Pulmonary artery endothelial cell (primary cell): Measurements from ENCODE around the gene PPP1R3E. TPM values are rescaled to one million over a fixed set of nuclear protein-coding genes. Genes with fewer than 3 reads are reported as not detected.

Source experiments
- DNase-seq: peaks from one replicate; pipeline ENCODE4 v3.0.0-alpha.2; 2011; ENCODE audit warnings: low read depth, low spot score
- total RNA-seq: library from RNA; depleted of rRNA; stranded (reverse); fragments of >200 nt; gene quantifications from 2 replicates; pipeline ENCODE4 v1.2.3, GENCODE V29; 2014

The PPP1R3E gene
- total RNA-seq, 1 donor from 2014 or later: 2.0 TPM

DNA sequence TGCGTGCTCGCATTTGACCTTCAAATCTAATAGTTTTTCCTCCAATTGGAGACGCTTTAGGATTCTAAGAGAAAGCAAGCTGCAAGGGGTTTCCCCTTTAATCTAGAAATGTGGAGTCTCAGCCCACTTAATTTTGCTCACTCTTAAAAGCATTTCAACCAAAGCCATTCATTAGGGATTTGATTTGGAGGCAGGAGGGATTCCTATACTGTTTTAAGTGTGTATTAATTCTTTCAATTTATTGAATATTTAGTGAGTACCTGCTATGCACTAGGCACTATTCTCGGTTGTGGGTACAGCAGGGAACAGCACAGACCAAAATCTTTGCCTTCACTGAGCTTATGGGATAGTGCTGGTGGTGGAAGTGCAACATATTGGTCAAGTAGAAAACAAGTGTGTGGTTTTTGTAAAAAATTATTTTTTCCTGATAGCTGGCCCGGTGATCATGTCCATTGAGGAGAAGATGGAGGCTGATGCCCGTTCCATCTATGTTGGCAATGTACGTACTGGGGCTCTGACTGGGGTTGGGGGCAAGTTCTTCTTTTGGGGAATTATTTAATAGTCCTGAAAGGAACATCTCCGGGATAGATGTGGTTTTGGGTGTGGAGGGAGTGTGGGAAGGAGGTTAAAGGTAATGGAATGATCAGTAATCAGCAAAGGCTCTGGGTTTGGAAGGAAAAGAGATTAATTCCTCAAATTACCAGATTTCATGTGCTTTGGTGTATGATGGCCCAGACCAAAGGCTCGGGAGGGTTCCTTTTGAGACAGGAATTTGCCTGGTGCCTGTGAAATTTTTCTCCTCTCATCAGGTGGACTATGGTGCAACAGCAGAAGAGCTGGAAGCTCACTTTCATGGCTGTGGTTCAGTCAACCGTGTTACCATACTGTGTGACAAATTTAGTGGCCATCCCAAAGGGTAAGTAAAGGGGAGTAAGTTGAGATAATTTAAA is 20.2 kb upstream of the PPP1R3E start:
- DNase-seq: no peak

DNA sequence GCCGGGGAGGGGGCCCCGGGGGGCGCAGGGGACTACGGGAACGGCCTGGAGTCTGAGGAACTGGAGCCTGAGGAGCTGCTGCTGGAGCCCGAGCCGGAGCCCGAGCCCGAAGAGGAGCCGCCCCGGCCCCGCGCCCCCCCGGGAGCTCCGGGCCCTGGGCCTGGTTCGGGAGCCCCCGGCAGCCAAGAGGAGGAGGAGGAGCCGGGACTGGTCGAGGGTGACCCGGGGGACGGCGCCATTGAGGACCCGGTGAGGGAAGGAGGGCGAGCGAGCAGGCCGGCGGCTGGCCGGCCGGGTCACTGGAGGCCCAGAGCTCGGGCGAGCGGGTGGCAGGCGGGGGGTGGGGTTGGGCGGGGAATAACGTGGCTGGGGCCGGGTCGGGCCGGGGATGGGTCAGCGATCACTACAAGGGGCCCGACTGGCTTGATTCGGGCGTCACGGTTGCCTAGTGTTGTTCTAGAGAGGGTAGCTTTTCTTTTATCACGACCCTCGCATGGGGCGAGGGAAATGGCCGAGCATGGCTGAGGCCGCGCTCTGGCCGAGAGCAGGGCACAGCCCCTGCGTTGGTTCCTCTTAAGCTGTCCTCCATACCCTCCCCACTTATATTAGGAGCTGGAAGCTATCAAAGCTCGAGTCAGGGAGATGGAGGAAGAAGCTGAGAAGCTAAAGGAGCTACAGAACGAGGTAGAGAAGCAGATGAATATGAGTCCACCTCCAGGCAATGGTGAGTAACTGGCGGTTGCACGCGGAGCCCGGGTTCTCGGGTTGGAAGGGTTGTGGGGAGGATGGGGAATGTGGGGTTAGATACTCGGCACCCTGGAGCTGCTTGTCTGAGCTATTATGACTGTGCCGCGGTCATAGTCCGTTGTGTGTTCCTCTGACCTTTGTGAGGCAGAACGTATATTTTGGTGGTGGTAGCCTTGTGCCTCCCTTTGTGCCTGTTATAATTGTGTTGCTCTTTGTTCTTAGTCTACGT is 19.2 kb upstream of the PPP1R3E start:
- DNase-seq: no peak

DNA sequence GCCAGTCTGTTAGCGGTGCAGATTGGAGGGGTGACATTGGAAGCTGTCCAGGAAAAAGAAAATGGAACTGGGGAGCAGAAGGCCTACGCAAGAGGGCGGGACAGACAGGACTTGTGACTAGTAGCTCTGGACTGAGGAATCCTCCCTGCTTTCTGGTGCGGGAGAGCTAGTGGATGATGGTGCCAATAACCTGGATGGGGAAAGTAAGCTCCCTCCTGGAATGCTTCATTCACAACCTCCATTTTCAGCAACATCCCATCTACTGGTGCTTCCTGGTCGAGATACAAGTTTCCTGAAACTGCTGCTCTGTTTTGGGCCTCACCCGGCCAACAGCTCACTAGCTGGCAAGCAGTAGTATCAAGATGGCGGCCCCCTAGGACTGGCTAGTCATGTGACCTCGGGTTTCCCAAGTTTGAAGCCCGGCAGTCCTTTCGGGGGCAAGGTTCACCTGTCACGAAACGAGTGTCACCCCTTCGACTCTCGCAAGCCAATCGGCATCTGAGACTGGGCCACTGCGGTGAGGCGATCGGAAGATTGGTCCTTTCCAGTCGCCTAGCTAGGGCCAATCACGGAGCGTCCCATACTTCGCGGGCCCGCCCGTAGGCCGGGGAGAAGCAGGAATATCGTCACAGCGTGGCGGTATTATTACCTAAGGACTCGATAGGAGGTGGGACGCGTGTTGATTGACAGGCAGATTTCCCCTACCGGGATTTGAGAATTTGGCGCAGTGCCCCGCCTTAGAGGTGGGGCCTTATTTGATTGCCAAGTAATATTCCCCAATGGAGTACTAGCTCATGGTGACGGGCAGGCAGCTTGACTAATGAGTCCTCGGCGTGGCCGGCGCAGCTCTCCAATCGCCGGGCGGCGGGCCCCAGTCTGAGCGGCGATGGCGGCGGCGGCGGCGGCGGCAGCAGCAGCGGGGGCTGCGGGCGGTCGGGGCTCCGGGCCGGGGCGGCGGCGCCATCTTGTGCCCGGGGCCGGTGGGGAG is 18.2 kb upstream of the PPP1R3E start, which contains the start of gene PABPN1:
TSS of gene PABPN1 (plus strand) at position 874 of the 988 bp plus-strand sequence. CDS start at position 887, 13 bp downstream.
- DNase-seq: peak; percentile 100

DNA sequence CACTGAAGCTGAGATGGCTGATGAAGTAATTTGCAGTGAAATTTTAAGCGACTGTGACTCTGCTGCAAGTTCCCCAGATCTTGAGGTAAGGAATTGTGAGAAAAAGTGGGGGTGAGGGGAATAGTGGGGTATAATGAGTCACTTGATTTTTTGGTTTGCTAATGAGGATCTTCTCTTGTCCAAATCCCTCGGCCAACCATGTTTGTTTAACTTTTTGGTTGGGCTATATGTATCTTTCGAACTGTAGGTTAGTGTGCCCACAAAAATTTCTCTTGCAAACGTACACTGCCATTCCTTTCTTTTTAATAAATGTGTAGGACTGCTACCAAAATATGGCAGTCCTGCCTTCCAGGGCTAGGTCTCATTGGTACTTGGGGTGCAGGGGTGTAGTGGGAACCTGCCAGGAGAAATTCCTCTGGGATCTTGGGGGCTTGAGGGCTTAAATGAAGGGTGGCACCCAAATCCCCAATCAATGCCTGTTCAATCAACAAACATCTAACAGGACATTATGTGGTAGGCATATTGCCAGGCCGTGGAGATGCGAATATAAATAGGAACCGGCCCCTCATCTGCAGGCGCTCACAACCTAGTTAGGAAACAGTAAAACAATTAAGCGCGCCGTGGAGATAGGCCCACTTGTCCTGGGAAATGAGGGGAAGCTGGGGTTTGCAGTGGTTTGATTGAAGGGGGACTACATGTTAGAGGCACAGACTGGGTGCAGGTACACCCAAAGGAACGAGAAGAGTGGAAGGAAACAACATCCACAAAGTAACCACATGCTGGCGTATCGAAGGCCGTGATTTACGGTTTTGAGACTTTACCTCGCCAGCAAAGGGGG is 17.3 kb upstream of the PPP1R3E start:
- DNase-seq: no peak

DNA sequence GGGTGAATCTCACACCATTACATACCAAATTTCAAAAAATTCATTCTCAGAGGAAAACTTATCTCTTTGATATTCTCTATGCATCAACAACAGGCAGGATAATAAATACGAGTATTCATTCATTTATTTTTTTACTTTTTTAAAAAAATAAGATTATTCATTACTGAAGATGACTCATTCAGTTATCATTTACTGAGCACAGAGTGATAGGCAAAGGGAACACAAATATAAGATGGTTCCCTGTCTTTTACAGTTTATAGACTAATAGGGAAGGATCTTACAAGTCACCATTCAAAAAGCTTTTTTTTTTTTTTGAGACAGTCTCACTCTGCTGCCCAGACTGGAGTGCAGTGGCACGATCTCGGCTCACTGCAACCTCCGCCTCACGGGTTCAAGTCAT is 13.6 kb upstream of the PPP1R3E start:
- no peak for DNase-seq

DNA sequence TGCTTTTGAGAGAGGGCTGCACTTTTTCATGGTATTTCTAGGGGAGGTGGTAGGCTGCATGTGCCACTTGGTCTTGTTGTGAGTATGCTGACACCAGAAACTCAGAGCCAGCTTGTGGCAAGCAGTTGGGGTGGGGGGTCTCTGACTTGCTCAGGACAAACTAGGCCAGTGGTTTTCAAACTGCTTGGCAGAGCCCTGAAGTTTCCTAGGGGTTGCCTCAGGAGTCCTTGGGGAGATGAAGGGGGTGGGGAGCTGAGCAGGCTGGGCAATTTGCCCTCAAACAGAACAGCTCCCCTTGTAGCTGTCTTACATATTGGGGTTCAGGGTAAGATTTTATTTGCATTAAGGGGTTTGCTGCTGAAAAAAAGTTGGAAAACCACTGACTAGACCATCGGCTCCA is 7.9 kb upstream of the PPP1R3E start:
- no peak for DNase-seq

DNA sequence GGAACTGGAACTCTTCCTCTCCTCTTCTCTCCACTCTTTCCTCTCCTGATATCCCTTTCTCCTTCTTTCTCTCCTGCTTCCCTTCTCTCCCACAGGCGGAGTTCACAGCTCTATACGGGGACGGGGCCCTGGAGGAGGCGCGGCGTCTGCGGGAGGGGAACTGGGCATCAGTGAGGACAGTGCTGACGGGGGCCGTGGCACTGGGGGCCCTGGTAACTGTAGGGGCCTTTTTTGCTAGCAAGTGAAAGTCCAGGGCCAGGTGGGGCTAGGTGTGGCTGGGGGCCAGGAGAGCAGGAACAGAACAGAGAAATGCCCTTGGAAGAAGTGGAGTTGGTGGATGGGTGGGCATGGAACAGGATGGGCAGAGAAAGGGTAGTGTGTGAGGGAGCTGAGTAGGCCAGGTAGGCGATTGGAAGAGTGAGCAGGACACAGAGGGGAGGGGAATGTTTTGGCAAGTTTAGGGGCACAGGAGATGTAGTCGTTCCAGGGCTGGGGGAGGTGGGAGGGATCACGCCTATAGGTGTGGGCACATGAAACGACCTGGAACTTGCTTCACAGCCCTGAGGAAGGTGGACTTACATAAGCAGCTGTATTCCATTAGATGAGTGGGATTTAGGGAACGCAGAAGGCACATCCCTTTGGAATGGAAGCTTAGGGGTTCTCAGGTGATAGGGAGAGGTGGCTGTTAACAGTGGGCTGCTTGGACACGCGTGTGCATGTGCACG is 6.2 kb upstream of the PPP1R3E start:
- DNase-seq: no peak

DNA sequence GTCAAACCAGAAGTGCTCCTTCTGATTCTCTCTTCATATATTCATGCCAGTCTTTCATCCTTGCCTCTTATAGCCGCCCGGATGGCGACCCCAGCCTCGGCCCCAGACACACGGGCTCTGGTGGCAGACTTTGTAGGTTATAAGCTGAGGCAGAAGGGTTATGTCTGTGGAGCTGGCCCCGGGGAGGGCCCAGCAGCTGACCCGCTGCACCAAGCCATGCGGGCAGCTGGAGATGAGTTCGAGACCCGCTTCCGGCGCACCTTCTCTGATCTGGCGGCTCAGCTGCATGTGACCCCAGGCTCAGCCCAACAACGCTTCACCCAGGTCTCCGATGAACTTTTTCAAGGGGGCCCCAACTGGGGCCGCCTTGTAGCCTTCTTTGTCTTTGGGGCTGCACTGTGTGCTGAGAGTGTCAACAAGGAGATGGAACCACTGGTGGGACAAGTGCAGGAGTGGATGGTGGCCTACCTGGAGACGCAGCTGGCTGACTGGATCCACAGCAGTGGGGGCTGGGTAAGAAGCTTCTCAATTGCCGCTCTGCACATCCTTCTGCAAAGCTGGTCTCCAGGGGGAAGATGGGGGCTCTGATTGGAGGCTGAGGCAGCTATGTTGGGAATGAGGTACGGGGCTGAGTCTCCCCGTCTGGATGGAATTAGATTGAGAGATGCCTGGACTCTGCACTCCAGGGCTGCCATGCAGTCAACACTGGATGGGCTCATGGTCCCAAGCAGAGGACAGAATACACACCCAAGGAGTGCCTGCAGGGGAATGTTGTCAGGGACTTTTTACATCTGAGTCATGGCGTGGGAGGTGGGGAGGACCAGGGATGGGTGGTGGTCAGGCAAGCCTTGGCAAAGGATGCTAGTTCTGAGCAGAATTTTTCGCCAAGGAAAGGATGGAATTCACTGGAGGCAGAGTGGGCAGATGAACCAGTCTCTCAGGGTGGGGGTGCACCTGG is 5.3 kb upstream of the PPP1R3E start:
- DNase-seq: no peak

DNA sequence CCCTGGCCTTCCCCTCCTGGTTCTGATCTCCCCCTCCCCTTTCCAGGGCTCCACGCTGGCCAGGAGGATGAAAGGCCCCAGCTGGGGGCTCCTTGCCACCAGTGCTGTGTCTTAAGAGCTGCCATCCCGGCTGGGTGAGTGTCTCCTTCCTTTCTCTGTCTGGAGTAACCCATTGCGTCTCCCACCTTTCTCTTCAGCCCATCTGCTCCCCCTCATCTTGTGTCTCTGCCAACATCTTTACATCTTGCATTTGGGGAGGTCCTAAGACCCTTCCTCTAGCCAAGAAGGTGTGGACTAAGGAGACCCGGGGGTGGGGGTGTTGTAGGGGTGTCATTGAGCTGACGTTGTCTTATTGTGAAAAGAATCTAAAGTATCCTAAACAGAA is 4.5 kb upstream of the PPP1R3E start:
- DNase-seq: no peak

DNA sequence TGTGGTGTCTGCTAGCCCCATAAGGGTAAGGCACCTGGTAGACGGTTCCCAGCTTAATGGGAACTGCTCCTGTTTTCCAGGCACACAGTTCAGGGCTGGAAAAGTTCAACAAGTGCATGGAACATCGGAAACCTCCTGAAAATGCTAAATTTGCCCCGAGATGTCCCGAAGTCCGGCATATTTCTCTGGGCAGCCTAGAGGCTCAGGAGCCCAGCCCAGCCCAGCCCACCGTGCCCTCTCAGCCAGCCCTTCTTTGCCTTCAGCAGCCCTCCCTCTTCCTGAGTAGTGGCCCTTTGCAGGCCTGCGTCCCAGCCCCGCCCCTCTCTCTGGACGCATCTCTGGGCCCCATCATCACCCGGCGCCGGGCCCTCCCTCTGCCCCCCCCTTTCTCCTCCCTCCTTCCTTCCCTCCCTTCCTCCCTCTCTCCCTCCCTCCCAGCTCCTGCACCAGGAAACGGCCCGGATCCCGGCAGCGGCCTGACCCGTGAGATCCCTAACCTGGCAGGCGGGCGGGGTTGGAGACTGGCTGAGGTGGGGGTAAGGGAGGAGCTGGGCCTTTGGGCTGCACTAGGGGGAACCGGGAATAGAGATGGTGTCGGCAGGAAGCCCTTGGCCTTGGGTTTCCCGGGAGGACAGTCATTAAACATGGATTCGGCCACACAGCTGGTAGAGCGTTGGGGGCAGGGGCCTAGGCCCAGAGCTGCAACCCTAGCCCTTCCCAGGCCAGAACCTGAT is 3.9 kb upstream of the PPP1R3E start, which contains the start of gene BCL2L2:
TSS of gene BCL2L2 (plus strand) at position 422 of the 734 bp plus-strand sequence. CDS start 935 bp downstream, outside the sequence.
- DNase-seq: peak; percentile 72

DNA sequence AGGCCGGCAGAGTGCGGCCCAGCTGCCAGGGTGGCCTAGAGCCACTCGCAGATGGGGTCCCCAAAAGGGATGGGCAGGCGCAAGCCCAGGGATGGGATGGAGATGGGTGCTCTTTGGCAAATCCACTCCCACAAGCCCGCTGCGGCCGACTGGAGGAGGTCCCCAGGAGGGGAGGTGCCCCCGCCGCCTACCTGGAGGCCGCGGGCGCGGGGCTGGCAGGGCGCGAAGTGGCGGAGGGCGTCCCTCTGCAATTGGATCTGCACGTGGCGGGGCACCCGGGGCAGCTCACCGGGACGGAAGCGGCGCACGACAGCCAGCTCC is 730 bp downstream of the PPP1R3E start:
- no peak for DNase-seq

DNA sequence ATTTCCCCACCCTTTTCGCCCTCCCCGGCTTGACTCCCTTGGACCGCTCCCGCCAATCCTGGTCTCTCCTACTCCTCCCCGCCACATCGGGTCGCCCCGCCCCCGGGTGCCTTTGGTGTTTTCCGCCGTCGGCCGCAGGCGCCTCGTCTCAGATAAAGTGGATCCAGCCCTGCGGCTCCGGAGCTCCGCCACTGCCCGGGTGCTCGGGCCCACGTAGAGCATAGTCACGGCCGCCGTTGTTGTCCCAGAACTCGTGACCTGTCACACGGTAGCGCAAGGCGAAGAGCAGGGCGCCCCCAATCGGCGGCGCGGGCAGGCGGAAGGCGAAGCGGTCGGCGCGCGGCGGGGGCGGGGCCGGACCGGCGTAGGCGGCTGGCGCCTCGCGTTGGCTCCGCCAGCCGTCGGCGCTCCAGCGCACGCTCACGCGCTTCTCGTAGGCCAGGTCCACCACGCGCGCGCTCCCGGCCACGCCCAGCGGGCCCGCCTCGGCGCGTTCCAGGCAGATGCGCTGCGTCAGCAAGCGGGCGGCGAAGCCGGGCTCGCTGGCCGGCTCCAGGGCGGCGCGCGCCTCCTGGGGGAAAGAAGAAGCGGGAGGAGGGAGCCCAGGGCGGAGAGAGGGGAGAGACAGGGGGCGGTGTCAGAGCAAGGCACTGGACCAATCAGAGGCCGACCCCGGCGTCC is 1.2 kb downstream of the PPP1R3E start:
- peak; percentile 92 for DNase-seq

DNA sequence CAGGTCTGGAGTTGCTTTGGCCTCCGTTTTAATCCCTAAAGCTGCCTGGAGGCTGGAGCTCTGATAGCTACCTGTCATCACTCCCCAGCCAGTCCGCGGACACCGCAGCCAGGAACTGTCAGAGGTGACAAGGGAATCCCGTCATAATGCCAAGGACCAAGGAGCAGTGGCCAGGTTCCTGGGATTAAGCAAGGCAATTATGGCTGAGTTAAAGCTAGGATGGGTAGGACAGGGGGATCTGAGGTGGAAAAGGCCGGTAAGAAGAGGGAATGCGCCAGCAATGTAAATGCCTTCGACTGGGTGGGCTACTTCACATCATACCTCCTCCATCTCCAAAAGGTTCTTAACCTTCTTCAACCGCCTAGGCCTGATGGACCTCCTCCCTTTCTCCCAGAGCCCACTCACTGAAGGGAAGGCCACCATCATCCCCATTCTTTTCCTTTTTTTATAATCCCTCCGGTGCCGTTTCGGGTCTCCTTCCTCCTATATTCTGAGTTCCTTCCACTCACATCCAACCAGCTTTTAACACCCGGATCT is 1.9 kb downstream of the PPP1R3E start:
- no peak for DNase-seq

DNA sequence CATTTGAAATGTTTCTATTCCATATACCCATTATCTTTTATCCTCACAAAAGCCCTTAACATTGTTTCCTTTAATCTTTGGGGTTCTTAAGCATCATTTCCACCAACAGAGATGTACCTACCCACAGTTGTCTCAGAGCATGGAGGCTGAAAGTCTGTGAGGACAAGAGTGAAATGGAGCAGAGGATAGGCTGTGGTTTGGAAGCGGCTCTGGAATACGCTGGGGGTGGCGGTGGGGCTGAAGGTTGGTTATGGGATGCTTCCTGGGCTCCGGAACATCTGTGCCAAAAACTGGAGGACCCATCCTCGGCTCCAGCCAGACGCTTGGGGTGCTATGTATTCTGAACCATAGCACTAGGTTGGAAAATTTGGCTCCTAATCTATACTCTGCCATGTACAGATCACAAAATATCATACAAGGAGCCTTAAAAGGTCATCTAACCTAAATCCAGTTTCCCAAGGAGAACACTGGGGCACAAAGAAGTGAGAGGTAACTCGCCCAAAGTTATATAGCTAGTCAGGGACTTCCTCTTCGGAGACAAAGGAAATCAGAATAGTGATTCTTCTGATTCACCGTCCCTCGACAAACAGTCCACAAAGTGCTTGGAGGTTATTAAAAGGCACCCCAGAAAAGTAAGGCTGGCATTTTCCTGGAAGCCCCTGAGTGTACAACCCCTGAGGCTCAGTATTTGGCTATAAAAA is 2.5 kb downstream of the PPP1R3E start:
- DNase-seq: no peak

DNA sequence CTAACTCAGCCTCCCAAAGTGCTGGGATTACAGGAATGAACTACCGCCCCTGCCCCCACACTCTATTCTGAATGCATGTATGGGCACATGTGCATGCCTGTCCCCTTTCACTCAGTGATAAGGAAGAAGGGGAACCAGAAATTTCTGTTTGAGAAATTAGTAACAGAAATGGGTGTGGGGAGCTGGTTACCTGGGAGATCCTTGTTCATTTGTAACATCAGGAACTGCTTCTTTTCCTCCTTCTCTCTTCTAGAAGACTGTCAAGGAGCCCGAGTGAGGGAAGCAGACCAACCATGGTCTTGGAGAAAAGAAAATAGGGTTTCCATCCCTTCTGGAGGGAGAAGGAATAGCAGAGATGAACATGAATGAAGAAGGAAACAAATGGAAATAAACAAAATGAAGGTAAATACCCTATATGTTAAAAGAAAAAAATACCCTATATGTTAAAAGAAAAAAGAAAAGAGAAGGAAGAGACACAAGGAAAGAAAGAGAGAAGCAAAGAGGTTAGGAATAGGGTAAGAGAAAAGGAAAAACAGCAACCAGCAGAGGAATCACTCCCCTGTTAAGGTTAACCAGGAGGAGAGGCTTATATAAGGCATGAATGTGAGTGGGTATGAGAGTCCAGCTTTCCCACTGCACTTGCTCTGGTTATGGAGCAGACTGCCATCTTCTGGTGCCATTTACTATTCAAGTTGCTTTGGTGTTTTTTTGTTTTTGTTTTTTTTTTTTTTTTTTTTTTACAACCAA is 3.3 kb downstream of the PPP1R3E start:
- no peak for DNase-seq
